ENCODE results near the gene MYF5.

The MYF5 gene

GRCh38 chr12:80707830-80708258 is 8.9 kb upstream of the MYF5 start:
- Histone ChIP-seq H3K4me1 (ENCODE audit: control insufficient read depth, insufficient read depth, low read length, poor library complexity, severe bottlenecking) (no peaks in the 10 kb centered on the region), H3K4me3 (ENCODE audit: extremely low read depth, insufficient read depth, low read length, poor library complexity, severe bottlenecking) (peak overlapping the region; percentile 24), H3K36me3 (ENCODE audit: control insufficient read depth, insufficient read depth, low read length) (no peaks in the 10 kb centered on the region), H3K9me3 (ENCODE audit: control insufficient read depth, low read length) (no peaks in the 10 kb centered on the region), H3K27ac (ENCODE audit: low read depth, low read length, severe bottlenecking) (no peak overlapping the region)
- WGBS, 2 experiments (ENCODE audit: insufficient coverage in 2 of 2): 30 to 40% methylated on average over 19 to 21 of the region's 21 CpGs

- Histone ChIP-seq H3K9me3 (ENCODE audit: control insufficient read depth, low read length) (no peaks in the 10 kb centered on the region), H3K4me3 (ENCODE audit: extremely low read depth, insufficient read depth, low read length, poor library complexity, severe bottlenecking) (peak overlapping the region; percentile 24), H3K27ac (ENCODE audit: low read depth, low read length, severe bottlenecking) (no peak overlapping the region), H3K36me3 (ENCODE audit: control insufficient read depth, insufficient read depth, low read length) (no peaks in the 10 kb centered on the region), H3K4me1 (ENCODE audit: control insufficient read depth, insufficient read depth, low read length, poor library complexity, severe bottlenecking) (no peaks in the 10 kb centered on the region)
- WGBS, 2 experiments (ENCODE audit: insufficient coverage in 2 of 2): 1 to 2% methylated on average over 21 to 35 of the region's 50 CpGs
Measured at GRCh38 chr12:80708259-80708974, 8.3 kb upstream of the MYF5 start.

GRCh38 chr12:80708975-80709328 is 7.8 kb upstream of the MYF5 start:
- 34 to 59% methylated on average over 7 to 9 of the region's 10 CpGs for WGBS, 2 experiments (ENCODE audit: insufficient coverage in 2 of 2)
- no peaks in the 10 kb centered on the region for H3K9me3 ChIP-seq (ENCODE audit: control insufficient read depth, low read length)
- no peaks in the 10 kb centered on the region for H3K36me3 ChIP-seq (ENCODE audit: control insufficient read depth, insufficient read depth, low read length)
- no peaks in the 10 kb centered on the region for H3K4me1 ChIP-seq (ENCODE audit: control insufficient read depth, insufficient read depth, low read length, poor library complexity, severe bottlenecking)
- no peak overlapping the region for H3K27ac ChIP-seq (ENCODE audit: low read depth, low read length, severe bottlenecking)
- H3K4me3 ChIP-seq (ENCODE audit: extremely low read depth, insufficient read depth, low read length, poor library complexity, severe bottlenecking): peak overlapping the region; percentile 24

DNA sequence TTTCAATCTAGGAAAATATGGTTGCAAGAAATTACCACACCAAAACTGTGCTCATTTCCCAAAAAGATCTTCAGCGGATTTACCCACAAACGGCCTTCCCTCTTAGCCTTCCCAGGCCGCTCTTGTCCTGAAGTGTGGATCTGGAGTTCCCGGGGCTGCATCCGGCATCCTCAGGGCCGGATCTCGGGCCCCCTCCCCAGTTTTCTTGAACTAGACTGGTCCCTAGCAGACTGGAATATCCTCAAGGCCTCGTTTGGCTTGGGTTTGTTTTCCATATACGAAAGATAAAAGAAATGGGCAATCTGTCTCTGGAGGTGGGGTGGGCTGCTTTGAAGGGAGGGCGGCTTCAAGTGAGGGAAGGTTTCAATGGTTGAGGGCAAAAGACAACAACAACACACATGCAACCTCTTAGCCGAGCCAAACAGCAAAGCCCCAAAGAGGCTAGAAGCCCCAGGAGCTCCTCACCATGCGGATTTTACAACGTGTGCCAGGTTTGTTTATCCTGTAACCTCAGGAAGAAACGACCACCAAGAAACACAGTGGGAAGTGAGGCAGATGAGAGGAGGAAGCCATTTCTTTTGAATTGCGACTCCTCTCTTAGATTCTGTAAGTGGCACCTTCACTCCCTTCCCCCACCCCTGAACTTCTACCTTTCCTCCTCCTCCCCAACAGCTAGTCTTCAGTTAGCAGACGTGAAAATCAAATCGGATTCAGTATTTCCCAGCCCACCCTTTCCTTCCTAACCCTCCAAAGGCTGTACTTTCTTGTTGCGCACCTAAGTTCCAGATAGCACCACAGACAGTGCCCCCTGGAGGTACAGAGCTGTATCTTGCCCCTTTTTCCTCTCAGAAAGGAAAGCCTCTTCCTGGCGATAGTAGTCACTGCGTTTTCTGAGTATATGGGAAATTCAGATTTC is 6.6 kb upstream of the MYF5 start:
- Histone ChIP-seq H3K36me3 (ENCODE audit: control insufficient read depth, insufficient read depth, low read length) (no peaks in the 10 kb centered on the region), H3K4me1 (ENCODE audit: control insufficient read depth, insufficient read depth, low read length, poor library complexity, severe bottlenecking) (no peaks in the 10 kb centered on the region), H3K4me3 (ENCODE audit: extremely low read depth, insufficient read depth, low read length, poor library complexity, severe bottlenecking) (no peak overlapping the region), H3K9me3 (ENCODE audit: control insufficient read depth, low read length) (no peaks in the 10 kb centered on the region), H3K27ac (ENCODE audit: low read depth, low read length, severe bottlenecking) (no peak overlapping the region)
- 44 to 52% methylated on average over 9 to 12 of the region's 20 CpGs for WGBS, 2 experiments (ENCODE audit: insufficient coverage in 2 of 2)

DNA sequence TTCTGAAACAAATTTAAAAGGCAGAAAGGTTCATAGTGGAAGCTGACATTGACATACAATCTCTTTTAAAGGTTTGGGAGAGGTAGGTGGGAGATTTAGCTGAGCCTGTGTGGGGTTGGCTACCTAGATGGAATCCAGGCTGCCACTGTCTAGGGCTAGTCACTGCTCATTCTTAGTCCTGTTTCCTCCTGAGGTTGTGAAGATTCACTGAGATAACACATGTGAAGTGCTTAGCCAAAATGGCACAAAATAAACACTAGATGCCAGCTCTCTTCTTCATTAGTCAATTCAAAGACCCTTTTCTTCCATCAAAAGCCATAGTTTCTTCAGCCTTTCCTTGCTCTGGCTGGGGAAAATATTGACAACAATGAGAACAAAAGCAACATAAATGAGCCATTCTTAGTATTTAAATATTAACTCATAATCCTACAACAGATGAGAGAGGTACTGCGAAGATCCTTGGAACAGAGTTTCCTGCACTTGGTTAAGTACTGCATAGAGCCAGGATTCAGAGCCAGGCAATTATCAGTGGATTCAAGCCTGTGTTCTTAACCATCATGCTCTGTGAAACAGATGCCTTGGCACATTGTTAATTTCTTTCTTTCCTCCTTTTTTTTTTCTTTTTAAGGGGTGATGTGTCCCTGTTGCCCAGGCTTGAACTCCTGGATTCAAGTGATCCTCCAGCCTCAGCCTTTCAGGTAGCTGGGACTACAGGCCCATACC is 5.8 kb upstream of the MYF5 start:
- Histone ChIP-seq H3K36me3 (ENCODE audit: control insufficient read depth, insufficient read depth, low read length) (no peaks in the 10 kb centered on the region), H3K9me3 (ENCODE audit: control insufficient read depth, low read length) (no peaks in the 10 kb centered on the region), H3K27ac (ENCODE audit: low read depth, low read length, severe bottlenecking) (no peak overlapping the region), H3K4me3 (ENCODE audit: extremely low read depth, insufficient read depth, low read length, poor library complexity, severe bottlenecking) (no peak overlapping the region), H3K4me1 (ENCODE audit: control insufficient read depth, insufficient read depth, low read length, poor library complexity, severe bottlenecking) (no peaks in the 10 kb centered on the region)
- WGBS, 2 experiments (ENCODE audit: insufficient coverage in 2 of 2): 88% methylated on average over 1 of the region's 1 CpG; no CpG with 5 or more reads in 1 of the 2 experiments

DNA sequence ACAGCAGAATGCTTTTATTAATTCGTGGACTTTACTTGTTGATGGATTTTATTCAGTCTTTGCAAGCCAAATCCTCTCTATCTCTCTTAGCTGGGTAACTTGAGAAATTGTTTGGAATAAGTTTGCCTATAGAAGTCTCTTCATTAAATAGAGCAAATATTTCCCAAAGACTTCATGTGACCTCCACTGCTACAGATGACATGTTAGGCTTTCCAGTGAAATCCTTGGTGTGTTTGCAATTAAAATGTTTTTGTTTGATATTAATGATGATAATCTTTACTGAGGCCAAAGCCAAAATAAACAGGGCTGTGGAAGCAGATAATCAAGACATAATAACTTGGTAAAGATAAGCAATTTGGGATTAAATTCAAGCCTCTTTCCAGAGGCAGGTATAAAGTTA is 4.8 kb upstream of the MYF5 start:
- H3K9me3 ChIP-seq (ENCODE audit: control insufficient read depth, low read length): no peaks in the 10 kb centered on the region
- H3K36me3 ChIP-seq (ENCODE audit: control insufficient read depth, insufficient read depth, low read length): no peaks in the 10 kb centered on the region
- no CpG with 5 or more reads among the region's 1 CpG for WGBS, 2 experiments (ENCODE audit: insufficient coverage in 2 of 2)
- H3K4me3 ChIP-seq (ENCODE audit: extremely low read depth, insufficient read depth, low read length, poor library complexity, severe bottlenecking): no peak overlapping the region
- H3K27ac ChIP-seq (ENCODE audit: low read depth, low read length, severe bottlenecking): no peak overlapping the region
- H3K4me1 ChIP-seq (ENCODE audit: control insufficient read depth, insufficient read depth, low read length, poor library complexity, severe bottlenecking): no peaks in the 10 kb centered on the region

DNA sequence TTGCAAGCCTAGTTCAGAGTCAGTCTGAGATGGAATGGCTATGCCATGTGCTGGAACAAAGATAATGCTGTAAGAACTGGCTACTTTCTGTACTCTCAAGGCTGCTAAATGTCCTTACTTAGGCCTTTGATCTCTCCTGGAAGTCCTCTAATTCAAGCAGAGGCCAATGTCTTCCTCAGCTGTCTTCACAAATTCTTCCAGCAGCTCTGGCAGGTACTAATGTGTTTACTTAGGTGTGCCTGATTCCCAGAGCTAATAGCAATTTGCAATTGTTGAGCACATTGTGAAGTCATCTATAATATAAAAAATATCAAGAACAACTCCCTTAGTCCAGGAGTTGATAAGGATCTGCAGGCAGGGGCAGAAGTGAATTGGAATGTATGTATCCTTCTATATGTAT is 3.8 kb upstream of the MYF5 start:
- Histone ChIP-seq H3K4me1 (ENCODE audit: control insufficient read depth, insufficient read depth, low read length, poor library complexity, severe bottlenecking) (no peaks in the 10 kb centered on the region), H3K9me3 (ENCODE audit: control insufficient read depth, low read length) (no peaks in the 10 kb centered on the region), H3K4me3 (ENCODE audit: extremely low read depth, insufficient read depth, low read length, poor library complexity, severe bottlenecking) (no peak overlapping the region), H3K27ac (ENCODE audit: low read depth, low read length, severe bottlenecking) (no peak overlapping the region), H3K36me3 (ENCODE audit: control insufficient read depth, insufficient read depth, low read length) (no peaks in the 10 kb centered on the region)

GRCh38 chr12:80713419-80713818 is 3.3 kb upstream of the MYF5 start:
- H3K4me1 ChIP-seq (ENCODE audit: control insufficient read depth, insufficient read depth, low read length, poor library complexity, severe bottlenecking): no peaks in the 10 kb centered on the region
- H3K4me3 ChIP-seq (ENCODE audit: extremely low read depth, insufficient read depth, low read length, poor library complexity, severe bottlenecking): no peak overlapping the region
- H3K36me3 ChIP-seq (ENCODE audit: control insufficient read depth, insufficient read depth, low read length): no peaks in the 10 kb centered on the region
- no peak overlapping the region for H3K27ac ChIP-seq (ENCODE audit: low read depth, low read length, severe bottlenecking)
- H3K9me3 ChIP-seq (ENCODE audit: control insufficient read depth, low read length): no peaks in the 10 kb centered on the region
- WGBS, 2 experiments (ENCODE audit: insufficient coverage in 2 of 2): 80% methylated on average over 1 of the region's 4 CpGs; no CpG with 5 or more reads in 1 of the 2 experiments

DNA sequence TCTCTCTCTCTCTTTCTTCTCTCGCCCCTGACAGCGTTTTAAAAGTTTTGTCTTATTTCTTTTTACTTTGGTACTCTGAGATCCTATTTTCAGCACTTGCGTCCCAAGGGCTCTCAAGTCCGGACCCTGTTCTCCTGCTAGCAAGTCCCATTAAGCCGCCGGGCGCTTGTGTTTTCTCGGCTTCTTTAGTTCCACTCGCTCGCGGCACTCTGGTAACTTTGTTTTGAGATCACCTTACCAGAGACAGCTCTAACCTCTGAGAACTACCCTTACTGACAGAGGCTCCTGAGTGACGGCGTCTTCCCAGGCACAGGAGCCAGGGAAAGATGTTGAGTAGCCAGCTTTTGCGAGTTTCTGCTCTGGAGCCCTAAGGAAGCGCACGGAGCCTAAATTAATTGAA is 2.7 kb upstream of the MYF5 start:
- Histone ChIP-seq H3K9me3 (ENCODE audit: control insufficient read depth, low read length) (no peaks in the 10 kb centered on the region), H3K36me3 (ENCODE audit: control insufficient read depth, insufficient read depth, low read length) (no peaks in the 10 kb centered on the region), H3K4me3 (ENCODE audit: extremely low read depth, insufficient read depth, low read length, poor library complexity, severe bottlenecking) (no peak overlapping the region), H3K4me1 (ENCODE audit: control insufficient read depth, insufficient read depth, low read length, poor library complexity, severe bottlenecking) (no peaks in the 10 kb centered on the region), H3K27ac (ENCODE audit: low read depth, low read length, severe bottlenecking) (no peak overlapping the region)
- WGBS, 2 experiments (ENCODE audit: insufficient coverage in 2 of 2): 7 to 8% methylated on average over 11 to 14 of the region's 16 CpGs

DNA sequence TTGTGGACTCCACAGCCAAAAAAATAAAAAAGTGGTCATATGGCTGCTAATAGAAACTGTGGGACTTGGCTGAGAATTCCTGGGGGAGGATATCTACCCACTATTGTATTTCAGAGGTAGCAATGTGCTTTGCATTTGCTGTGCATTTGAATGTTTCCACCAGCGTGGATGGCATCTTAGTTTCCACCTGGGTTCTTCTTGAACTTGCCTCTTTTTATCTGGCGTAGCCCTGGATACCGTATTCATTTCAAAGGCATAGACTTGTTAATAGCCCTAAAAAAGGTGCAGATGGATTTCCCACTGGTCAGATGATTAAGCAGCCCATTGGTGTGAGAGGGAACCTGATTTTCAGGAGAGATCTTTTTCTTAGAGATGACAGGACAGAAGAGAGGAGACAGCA is 1.9 kb upstream of the MYF5 start:
- H3K4me1 ChIP-seq (ENCODE audit: control insufficient read depth, insufficient read depth, low read length, poor library complexity, severe bottlenecking): no peaks in the 10 kb centered on the region
- no peak overlapping the region for H3K4me3 ChIP-seq (ENCODE audit: extremely low read depth, insufficient read depth, low read length, poor library complexity, severe bottlenecking)
- no peaks in the 10 kb centered on the region for H3K9me3 ChIP-seq (ENCODE audit: control insufficient read depth, low read length)
- no peaks in the 10 kb centered on the region for H3K36me3 ChIP-seq (ENCODE audit: control insufficient read depth, insufficient read depth, low read length)
- 47 to 50% methylated on average over 2 to 3 of the region's 3 CpGs for WGBS, 2 experiments (ENCODE audit: insufficient coverage in 2 of 2)
- no peak overlapping the region for H3K27ac ChIP-seq (ENCODE audit: low read depth, low read length, severe bottlenecking)
